GM15510 (cell line): ENCODE results near the gene RNU6-9.

Experiments
- POLR2A ChIP-seq: IDR thresholded peaks from 3 replicates; pipeline ENCODE4 v1.6.1; 2011; ENCODE audit warnings: borderline replicate concordance; ENCODE audit not compliant: insufficient read length; ENCODE audit errors: extremely low read depth

The RNU6-9 gene

DNA sequence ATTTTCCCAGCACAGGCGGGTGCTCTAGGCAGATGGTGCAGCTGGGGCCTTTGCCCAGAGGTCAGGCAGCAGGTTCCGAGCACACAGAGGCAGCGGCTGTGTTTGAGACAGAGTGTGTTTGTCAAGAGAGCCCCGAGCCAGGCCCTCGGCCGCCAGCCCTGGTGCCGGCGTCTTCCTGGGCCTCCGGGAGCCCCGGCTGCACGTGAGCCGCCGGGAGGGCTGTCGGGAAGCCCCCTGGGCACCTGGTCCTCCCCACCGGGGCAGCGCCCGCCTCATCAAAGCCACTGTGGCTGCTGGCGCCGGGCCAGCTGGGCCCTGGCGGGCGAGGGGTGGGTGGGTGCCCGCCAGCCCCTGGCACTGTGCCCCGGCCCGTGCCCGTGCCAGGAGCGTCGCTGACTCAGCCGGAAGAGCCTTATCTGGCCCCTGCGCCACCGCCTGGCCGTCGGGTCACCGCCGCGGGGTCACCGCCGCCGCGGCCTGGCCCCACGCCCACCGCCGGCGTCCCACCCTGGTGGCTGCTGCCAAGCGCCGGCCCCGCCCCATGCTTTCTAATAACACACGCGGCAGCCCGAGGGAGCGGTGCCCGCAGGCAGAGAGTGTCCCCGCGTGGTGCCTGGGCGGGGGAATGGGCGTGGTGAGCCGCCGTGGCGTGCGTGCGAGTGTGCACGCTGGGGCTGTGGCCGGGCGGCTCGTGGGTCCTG, 47.5 kb downstream of the RNU6-9 start:
- no peak for TF ChIP-seq POLR2A

DNA sequence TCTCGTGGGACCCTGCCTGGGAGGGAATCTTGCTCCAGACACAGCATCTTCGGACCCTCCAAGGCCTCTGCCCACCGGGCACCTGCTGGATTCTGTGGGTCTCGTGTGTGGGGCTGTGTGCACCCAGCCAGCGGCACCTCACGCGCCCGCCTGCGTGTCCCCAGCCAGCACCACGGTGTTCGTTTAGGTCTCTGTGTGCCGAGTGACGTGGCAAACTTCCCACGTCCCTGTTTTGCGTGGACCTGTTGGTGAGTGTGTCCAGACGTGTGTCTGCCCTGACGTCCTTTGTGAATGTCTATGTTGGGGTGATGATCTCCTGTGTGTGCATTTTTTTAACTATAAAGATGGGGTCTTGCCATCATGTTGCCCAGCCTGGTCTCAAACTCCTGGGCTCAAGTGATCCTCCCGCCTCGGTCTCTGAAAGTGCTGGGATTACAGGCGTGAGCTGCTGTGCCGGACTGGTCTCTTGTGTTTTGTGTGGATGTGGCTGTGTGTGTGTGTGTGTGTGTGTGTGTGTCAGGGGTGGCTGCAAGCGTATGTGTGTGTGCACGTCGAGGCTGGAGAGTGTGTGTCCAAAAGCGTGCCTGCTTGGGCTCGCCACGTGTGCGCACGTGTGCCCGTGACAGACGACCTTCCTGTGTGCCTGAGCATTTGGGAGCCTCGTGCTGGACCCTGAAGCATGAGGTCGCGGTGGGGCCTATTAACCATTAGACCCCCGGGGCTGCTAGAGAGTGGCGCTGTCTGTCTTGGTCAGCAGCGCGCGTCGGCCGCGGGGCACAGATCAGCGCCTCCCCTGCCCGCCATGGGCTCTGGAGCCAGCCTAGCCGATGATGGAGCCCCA, 48.2 kb downstream of the RNU6-9 start:
- no peak for TF ChIP-seq POLR2A

DNA sequence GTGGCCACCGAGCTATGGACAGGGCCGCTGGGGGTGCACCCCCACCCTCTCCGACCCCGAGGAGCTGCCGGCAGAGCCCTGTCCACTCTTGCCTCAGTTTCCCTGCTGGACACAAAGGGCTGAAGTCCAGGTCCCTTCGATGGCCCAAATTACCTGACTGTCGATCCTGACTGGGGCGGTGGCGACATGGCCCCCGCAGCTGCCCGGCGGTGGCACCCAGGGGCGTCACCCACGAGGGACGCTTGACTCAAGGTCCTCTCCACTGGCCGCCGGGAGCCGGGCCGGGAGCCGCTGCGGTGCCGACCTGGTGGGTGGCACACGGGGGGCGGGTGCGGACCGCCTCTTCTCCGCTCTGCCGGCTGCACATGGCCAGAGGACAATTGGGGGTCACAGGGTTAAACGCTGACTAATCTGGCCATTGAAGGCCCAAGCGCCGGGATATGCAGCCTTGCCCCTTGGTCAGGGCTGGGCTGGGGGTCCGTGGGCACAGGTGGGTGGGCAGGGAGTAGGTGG, 48.9 kb downstream of the RNU6-9 start:
- TF ChIP-seq POLR2A = no peak
